H1 (cell line): ENCODE data around the gene MYO18A. TPM values are rescaled to one million over a fixed set of nuclear protein-coding genes. Genes with fewer than 3 reads are reported as not detected.

Source experiments
- TBP ChIP-seq: IDR thresholded peaks from 2 replicates; pipeline ENCODE4 v1.6.1; 2011; ENCODE audit warnings: low read depth, low read length, improper control_type of control experiment
- polyA plus RNA-seq, 7 experiments: library from polyadenylated mRNA; depleted of rRNA in 3 of 7; stranded (reverse) in 5 of 7; unstranded in 2 of 7; fragments of >200 nt in 5 of 7; fragments of 200-250 nt in 2 of 7; gene quantifications; 1 replicate in 5 of 7; 2 replicates in 1 of 7; 4 replicates in 1 of 7; pipeline versions ENCODE4 v1.2.1 to v1.2.3, GENCODE V29; 2011 to 2013; ENCODE audit warnings: missing spikeins in 2 of 7, mixed read lengths in 2 of 7
- total RNA-seq: library from RNA; stranded (reverse); fragmentation: NEBNext Ultra II Directional; extraction: Animal tissue kit (Norgen Biotek cat#: 25700); gene quantifications from 2 replicates; pipeline ENCODE4 v1.2.1, GENCODE V29; 2021
- TF ChIP-seq, protein P1 (sequence below), 3 experiments: IDR thresholded peaks; 1 replicate in 2 of 3; 2 replicates in 1 of 3; pipeline versions ENCODE4 v1.5.1 to v1.6.1; 2011; ENCODE audit warnings: low read length in 3 of 3, mild to moderate bottlenecking in 3 of 3, inconsistent platforms in 2 of 3, low read depth in 1 of 3, moderate library complexity in 1 of 3; ENCODE audit not compliant: insufficient read depth in 1 of 3; ENCODE audit errors: control extremely low read depth in 1 of 3

The MYO18A gene
- total and polyA plus RNA-seq, 2 of the 8 experiments (the other 6 are each of a cell fraction or from before 2014, with no cell fraction given) = 7.6 to 43.8 TPM

- TF ChIP-seq, protein P1, sequence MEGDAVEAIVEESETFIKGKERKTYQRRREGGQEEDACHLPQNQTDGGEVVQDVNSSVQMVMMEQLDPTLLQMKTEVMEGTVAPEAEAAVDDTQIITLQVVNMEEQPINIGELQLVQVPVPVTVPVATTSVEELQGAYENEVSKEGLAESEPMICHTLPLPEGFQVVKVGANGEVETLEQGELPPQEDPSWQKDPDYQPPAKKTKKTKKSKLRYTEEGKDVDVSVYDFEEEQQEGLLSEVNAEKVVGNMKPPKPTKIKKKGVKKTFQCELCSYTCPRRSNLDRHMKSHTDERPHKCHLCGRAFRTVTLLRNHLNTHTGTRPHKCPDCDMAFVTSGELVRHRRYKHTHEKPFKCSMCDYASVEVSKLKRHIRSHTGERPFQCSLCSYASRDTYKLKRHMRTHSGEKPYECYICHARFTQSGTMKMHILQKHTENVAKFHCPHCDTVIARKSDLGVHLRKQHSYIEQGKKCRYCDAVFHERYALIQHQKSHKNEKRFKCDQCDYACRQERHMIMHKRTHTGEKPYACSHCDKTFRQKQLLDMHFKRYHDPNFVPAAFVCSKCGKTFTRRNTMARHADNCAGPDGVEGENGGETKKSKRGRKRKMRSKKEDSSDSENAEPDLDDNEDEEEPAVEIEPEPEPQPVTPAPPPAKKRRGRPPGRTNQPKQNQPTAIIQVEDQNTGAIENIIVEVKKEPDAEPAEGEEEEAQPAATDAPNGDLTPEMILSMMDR (IDR thresholded peaks at IDR 0.05; ENCODE audit: control extremely low read depth in 1 of 3, insufficient read depth in 1 of 3, low read depth in 1 of 3, low read length in 3 of 3) = no peak
- TF ChIP-seq TBP = no peak
Measured at GRCh38 chr17:29178750-29179231, 1.4 kb downstream of the MYO18A start (continued).
